HG02763 (cell line): ENCODE data around the gene DMC1.
"Not testable (repeated sequence)": the region's sequence is repeated elsewhere in the genome, so short reads cannot be mapped to it uniquely, and the experiment has no call there.

Experiments used
- ATAC-seq: cut with Tn5 transposase; IDR thresholded peaks from one replicate; pipeline ENCODE4 v1.9.1; 2021; ENCODE audit warnings: mild to moderate bottlenecking, moderate library complexity; ENCODE audit not compliant: unreplicated experiment

The DMC1 gene, protein sequence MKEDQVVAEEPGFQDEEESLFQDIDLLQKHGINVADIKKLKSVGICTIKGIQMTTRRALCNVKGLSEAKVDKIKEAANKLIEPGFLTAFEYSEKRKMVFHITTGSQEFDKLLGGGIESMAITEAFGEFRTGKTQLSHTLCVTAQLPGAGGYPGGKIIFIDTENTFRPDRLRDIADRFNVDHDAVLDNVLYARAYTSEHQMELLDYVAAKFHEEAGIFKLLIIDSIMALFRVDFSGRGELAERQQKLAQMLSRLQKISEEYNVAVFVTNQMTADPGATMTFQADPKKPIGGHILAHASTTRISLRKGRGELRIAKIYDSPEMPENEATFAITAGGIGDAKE

DNA sequence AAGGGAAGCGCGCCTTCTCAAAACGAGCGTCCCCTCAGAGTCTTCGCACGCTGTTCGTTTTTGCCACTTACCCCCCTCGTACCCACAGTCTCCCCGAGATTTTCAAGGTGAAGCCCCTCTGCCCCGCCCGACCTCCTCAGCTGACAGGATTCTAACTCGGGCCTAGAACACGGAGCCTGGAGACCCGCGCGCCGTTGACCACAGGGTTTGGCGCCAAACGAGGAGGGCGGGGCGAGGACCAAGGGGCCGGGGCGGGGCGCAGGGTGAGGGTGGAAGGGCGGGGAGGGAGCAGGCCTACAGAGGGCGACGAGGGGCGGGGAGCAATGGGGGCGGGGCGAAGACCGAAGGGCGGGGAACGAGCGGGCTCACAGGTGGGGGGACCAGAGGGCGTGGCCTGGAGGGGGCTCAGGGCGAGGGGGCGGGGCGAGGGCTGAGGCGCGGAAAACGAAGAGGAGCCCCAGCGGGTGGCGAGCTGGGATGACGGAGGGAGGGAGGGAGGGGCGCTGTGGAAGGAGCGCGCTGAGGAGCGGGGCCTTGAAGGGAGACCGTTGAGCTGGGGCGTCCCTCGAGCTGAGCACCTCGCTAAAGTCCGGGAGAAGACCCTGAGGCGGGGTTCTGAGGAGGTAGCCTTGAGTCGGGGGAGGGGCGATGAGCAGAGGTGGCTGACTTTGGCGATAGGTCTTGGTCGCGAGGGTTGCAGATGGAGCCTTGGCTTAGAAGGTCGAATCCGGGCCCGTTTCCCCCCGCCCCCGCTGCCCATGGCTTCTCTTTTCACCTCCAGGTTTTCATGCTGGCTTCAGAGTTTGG is at the start of gene DMC1:
DMC1 (minus strand) TSS at position 212 of the 807 bp plus-strand sequence. CDS start 1,927 bp downstream, outside the sequence.
- ATAC-seq: peak; percentile 61

DNA sequence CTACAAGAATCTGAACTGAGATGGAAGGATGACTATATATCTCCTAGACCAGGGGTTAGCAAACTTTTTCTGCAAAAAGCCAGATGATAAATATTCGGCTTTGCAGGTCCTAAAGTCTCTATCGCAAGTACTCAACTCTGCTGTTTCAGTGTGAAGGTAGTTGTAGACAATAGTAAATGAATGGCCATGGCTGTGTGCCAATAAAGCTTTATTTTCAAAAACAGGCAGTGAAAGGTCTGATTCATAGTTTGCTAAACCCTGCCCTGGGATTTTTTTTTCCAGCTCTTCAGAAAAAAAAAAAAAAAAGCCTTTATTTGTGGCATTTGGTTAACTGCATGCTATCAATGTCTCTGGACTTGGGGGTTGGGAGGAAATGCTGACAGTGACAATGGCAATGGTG is 48.7 kb upstream of the DMC1 start:
- ATAC-seq: no peak

DNA sequence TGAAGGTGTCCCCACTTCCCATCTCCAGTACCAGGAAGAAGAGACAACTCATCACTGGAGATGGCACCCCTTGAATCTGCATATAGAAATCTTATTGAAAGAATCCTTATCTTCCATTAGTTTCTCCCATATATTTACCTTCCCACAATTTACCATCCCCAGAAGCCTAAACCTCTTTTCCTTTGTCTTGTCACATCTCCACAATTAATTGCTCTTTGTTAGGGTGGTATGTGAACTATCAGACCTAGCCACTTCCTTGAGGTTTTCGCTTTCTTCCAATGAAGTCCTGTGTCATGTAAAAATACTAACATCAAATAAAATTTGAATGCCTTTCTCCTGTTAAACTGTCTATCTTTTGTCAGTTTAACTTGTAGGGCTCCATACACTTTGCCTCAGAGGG is 48.3 kb upstream of the DMC1 start:
- ATAC-seq: no peak

DNA sequence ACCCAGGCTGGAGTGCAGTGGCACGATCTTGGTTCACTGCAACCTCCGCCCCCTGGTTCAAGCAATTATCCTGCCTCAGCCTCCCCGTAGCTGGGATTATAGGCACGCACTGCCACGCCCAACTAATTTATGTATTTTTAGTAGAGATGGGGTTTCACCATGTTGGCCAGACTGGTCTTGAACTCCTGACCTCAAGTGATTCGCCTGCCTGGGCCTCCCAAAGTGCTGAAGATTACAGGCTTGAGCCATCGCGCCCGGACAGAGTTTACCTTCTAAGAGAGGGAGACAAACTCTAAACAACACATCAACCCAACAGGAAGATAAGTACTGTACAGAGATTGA is 45.1 kb upstream of the DMC1 start:
- ATAC-seq: not testable (repeated sequence)

DNA sequence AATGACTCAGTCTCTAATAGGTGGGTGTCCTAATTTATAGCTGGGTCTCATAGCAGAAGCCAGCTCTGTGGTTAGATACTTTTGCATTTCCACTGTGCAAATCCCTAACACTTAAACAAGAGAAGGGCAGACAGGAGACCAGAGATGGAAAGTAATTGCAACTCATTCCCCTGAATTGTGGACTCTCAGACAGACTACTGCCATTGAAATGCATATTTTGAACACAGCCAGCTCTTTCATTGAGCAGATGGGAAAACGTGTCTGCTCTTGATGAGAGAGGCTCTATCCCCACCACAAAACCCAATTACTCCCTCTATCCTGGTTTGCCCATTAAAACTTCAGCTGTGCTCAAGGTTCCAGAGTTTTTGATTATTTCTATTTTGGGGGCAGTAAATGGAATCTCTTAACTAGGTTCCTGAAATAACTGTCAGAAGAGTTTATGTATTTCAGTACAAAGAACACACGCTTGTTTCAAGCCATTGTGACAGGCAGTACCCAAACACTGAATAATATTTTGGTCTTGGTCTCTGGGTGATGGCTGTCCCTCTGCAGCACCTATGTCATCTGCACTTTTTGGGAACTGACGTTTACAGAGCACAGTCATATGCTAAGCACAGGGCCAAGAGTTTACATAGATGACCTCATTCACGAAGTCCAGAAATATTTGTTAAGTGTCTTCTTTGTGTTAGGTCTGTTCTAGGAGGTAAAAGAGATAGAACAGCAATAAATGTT is 44.5 kb upstream of the DMC1 start:
- no peak for ATAC-seq

DNA sequence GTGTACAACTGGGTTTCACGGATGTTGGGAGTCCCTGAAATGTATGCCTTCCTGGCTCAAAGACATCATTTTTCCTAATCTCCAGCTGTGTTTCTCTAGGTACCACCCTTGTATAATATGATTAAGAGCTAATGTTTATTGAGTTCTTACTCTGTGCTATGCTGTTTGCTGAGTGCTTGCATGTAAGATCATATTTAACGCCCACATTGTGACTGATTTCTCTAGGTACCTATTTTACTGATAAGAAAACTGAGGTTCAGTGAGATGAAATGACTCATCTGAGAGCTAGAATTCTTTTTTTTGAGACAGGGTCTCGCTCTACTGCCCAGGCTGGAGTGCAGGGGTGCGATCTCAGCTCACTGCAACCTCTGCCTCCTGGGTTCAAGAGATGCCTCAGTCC is 43.6 kb upstream of the DMC1 start:
- no peak for ATAC-seq

DNA sequence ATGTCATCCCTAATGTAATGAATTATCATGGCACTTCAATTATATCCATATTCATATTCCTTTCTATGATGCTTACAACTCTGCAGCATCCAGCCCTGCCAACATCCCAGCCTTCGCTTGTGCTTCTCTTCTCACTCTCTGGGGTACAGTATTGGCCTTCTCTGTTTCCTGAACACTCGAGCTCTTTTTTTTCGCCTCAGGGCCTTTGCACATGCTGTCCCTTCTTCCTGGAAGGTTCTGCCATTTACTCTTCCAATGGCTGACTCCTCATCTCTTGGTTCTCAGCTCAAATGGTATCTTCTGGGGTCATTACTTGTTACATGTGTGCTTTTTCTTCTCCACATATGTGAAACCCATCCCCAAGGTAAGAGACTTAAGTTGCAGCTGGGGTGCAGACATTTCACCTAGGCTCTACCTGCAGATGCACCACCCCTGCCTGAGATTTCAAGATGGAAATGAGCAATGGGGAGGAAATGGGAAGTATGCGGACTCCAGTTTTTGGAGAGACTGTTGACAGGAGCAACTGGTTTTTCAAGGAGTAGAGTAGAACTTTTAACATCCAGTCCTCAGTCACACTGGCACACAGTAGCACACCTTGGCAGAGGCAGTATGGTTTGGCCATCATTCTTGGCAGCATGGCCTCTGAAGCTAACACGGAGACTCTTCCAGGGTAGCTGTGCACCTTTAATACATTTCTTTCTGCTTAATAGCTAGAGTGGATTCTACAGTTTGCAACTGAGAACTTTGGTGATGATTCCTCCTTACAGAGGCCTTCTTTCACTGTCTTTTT is 42.4 kb upstream of the DMC1 start:
- no peak for ATAC-seq

DNA sequence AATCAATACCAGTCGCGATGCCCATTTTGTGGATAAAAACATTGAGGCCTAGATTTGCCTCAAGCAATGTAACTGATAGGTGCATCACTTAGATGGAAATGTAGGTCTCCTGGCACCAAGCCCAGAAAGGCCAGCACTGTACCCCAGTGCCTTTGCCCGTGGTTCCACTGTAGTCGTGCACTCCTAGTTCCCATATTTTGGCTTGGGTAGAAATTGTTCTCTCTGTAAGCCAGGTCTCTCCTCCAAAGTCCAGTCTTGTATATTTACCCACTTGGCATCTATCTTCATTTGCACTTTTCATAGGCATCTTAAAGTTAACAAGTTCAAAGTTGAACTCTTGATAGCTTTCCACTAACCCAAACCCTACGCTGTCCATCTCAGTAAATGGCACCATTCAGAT is 41.6 kb upstream of the DMC1 start:
- no peak for ATAC-seq

DNA sequence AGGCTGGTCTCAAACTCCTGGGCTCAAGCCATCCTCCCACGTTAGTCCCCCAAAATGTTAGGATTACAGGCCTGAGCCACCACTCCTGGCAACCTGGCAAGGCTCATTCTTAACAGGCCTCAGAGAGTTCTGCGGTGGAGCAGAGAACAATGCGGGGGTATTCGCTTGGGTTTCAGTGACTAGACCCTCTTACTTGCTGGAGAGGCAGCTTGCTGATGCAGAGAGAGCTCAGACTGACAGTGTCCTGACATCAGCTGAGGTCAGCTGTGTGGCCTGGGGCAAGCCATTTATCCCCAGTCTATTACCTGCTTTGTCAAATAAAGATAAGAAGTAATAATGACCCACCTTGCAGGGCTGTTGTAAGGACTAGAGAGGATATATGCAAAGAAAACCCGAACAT is 40.3 kb upstream of the DMC1 start:
- ATAC-seq: no peak

DNA sequence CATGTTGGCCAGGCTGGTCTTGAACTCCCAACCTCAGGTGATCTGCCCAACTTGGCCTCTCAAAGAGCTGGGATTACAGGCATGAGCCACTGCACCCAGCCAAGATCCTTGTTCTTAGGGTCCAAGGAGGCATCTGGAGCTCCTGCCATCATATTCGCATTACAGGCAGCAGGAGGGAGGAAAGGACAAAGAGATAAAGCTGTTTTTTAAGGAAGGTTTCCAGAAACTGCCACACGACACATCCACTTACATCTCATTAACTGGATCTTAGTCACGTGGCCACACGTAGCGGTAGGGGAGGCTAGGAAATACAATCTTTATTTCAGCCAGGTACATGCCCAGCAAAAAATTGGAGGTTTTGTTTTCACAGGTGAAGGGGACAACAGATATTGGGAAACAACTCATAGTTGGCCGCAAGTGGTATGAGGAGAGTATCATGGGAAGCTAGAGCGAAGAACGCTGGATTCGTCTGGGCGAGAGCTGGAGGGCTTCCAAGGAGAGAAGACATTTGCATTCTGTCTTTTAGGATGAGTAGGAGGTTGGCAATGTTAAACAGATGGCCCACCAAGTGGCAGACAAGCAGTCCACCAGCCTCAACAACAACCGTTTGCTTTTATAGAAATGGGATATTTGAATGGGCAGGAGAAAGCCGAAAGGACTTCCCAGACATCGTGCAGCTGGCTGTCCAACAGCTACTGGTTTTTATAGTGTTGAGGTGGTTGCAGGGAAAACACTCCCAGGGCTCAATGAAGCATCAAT is 39.2 kb upstream of the DMC1 start:
- no peak for ATAC-seq

DNA sequence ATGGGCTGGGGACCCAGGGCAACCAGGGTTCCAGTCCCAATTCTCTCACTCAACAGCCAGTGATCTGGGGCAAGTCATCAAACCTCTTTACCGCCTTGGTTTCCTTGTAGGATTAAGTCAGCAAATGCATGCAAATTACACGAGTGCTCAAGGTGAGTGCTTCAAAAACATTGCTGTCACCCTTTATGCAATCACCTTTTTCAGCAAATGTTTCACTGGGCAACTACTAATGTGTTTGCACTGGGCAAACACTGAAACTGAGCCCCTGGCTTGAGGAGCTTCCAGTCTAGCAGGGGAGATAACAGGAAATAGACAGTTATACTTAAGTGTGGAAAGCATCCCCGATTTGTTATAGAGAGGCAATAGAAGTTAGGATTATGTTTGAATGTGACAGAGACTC is 37.7 kb upstream of the DMC1 start:
- no peak for ATAC-seq

DNA sequence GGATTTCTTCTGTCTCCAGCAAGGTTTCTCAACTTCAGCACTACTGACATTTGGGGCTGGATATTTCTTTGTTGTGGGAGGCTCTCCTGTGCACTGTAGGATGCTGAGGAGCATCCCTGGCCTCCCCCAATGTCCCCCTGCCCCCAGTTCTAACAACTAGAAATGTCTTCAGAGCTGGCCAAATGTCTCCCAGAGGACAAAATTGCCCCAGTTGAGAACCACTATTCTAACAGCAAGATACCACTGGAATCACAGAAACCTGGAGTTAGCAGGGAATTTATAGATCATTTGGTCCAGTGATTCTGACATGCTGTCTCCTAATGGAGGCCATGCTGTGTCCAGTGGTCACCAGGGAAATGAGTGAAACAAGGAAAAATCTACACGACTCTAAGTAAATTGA is 32.2 kb upstream of the DMC1 start:
- no peak for ATAC-seq

DNA sequence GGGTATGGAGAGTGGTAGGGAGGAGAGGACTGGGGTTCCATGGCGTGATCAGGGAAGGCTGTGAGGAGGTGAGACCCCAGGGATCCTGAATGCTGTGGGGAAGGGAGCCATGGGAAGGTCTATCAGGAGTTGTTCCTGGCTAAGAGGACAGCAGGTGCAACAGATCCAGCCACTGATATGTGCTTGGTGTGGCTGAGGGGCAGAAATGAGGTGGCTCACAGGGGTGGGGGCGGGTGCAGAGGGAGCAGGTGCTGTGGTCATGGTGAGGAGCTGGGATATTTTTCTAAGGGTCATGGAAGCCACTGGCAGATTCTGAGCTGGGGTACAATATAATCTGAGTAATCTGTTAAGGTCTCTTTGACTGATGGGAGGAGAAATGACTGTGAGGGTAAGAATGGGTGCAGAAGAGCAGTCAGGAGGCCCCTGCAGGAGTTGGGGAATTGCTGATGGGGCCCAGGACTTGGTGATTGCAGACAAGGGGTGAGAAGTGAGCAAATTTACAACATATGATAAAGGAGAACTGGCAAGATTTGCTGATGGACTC is 31.3 kb upstream of the DMC1 start:
- ATAC-seq: no peak

DNA sequence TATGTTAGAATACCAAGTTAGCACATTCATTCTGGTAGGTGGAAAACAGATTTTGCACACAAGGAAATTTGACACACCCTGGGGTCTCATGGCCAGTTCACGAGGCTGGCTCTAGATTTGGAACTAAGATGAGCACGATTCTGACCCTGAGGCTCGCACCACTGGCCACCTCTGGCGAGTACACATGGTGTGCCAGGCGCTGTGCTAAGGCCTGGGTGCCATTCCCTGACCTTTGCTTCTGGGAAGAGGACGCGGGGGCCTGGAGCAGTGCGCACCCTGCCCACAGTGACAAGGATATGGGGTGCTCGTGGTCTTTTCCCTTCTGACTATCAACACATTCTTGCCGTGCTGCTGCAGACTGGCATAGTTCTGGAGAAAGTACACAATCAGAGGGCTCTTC is 29.5 kb upstream of the DMC1 start:
- no peak for ATAC-seq

DNA sequence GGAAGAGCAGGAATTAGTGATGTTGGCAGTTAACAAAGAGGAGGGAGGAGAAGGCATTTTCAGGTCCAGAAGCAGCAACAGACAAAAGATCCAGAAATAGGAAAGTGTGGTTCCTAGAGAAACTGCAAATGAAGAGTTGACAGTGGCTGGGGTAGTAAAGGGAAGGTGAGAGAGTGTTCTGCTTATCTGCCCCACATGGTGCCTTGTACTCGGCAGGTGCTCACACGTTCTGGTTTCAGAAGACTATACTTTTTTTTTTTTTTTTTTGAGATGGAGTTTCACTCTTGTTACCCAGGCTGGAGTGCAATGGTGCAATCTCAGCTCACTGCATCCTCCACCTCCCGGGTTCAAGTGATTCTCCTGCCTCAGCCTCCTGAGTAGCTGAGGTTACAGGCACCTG is 12.9 kb upstream of the DMC1 start:
- not testable (repeated sequence) for ATAC-seq

DNA sequence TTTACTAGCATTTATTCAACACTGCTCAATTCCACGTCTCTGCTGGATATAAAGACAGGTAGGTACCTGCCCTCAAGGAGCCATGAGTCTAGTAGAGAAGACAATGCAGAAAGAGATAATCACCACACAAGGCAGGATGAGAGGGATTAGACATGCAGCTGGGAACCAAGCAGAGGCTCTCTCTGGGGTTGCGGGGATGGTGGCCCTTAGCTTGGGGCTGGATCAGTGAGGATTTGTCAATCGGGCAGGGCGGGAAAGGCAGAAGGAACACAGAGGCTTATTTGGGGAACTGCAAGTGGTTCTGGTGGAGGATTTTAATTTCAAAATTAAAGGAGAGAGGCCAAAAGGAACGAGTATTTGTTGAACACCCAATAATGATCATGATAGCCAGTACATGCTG is 8.5 kb upstream of the DMC1 start:
- ATAC-seq: no peak

DNA sequence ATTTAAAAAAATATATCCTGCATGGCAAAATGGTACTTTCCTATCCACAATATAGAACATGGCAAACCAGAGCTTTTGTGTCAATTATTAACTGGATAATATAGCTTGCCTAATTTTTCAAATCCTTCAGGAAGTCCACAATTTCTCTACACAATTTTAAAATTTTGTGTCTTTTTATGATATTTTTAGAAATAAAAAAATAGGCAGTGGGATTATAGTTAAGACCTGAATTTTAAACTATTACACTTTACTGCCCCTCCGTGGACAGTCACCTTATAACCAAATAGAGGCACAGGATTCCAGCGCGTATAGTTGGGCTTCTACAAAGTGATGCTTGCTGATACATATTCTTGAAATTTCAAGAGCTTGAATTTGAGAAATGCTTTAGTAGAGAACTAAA is 2.1 kb upstream of the DMC1 start:
- no peak for ATAC-seq

DNA sequence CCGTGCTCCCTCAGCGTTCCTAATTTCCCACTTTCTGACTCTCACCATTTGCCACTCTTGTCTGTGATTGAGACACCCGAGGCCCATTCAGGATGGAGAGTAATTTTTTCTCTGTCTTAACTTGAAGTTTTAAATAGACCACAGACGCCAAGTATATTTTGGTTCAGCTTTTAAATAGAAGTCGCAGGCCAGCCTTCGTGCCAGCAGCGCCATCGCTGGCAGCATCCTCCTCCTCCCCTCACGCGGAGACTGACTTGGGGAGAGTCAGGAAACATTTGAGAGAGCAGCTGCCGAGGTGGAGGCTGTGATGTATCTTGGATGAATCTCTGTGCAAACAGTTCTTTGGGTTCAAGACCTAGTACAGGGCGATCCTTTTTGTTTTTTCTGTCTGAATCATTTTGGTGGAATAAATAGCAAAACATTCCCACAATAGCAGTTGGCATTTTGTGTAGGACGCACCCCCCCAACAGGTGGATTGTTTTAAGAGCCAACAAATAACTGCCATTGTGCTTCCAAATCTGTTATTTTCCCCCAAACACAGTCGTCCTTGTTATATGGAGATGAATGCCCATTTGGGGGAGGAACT is 889 bp upstream of the DMC1 start:
- ATAC-seq: no peak

DNA sequence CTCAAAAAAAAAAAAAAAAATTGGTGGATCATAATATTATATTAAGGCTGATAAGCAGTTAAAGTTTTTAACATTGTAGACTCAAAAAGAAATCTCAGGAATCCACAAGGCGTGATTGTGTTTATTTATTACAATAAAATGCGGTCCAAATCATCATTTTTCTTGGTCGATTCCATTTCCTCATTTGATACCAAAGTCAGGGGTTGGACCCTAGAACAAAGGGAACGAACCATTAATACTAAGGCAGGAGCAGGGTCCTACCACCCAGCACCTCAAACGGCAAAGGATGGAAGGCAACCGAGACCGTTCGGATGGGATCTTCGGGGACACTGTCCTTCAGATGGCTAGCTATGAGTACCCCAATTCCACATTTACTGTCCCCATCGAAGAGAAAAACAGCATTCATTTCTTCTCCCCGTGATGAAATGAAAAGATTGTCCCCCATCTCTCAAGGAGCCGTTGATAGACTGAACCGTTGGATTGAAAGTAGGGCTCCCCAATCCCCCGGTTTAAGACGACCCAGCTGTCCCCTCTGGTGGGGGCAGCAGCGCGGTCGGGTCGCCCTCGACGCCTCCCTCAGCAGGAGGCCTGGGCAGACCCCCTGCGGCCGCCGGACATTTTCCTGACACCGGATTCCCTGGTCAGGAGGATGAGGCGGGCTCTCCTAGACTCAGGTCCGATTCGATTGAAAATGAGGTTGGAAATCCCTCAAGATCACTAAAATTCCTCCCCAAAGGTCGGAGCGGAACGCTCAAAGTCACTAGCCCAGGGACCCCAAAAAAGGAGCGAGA is 607 bp downstream of the DMC1 start:
- no peak for ATAC-seq
